Activated naive CD8-positive, alpha-beta T cell treated with anti-CD3 and anti-CD28 coated beads, Interleukin-2, amount 10 ng/mL, durations not matched to agents 7 days and 5 days (primary cell): Measurements from ENCODE around the gene USP7. TPM values are rescaled to one million over a fixed set of nuclear protein-coding genes. Genes with fewer than 3 reads are reported as not detected.
A peak's percentile ranks its signal among the peaks of the same experiment; 100 is the strongest.

Source experiments
- ATAC-seq: fragments of 150-1000 bp; cut with Tn5 transposase; one replicate; pipeline ENCODE4 v1.10.0; 2021; ENCODE audit warnings: low read depth, moderate library complexity
- POLR2A ChIA-PET: fragments of 350-600 bp; sonication (Branson Sonifier 250); formaldehyde crosslinking; loops from one replicate; lab custom pipeline; 2021; ENCODE audit warnings: antibody characterized with exemption; lab: Charles Lee
- DNase-seq: peaks from one replicate; pipeline ENCODE4 v3.0.0; 2021
- H3K27ac Mint-ChIP-seq: one replicate; pipeline ENCODE4 v1.8.0; 2022; ENCODE audit warnings: mild to moderate bottlenecking, mixed read lengths
- H3K27me3 Mint-ChIP-seq: one replicate; pipeline ENCODE4 v1.8.0; 2022; ENCODE audit warnings: mild to moderate bottlenecking, moderate library complexity, mixed read lengths
- H3K36me3 Mint-ChIP-seq: one replicate; pipeline ENCODE4 v1.8.0; 2021; ENCODE audit warnings: mild to moderate bottlenecking, mixed read lengths
- H3K4me1 Mint-ChIP-seq: one replicate; pipeline ENCODE4 v1.8.0; 2021; ENCODE audit warnings: mixed read lengths
- H3K4me3 Mint-ChIP-seq: one replicate; pipeline ENCODE4 v1.8.0; 2022; ENCODE audit warnings: mild to moderate bottlenecking, moderate library complexity, mixed read lengths
- H3K9me3 Mint-ChIP-seq: one replicate; pipeline ENCODE4 v1.8.0; 2021; ENCODE audit warnings: mixed read lengths
- total RNA-seq, 2 experiments: library from RNA; stranded (reverse); gene quantifications; one replicate each; pipeline ENCODE4 v1.2.3, GENCODE V29; 2021

Gene USP7
- total RNA-seq, 2 experiments from 2014 or later = 153 to 162 TPM

DNA sequence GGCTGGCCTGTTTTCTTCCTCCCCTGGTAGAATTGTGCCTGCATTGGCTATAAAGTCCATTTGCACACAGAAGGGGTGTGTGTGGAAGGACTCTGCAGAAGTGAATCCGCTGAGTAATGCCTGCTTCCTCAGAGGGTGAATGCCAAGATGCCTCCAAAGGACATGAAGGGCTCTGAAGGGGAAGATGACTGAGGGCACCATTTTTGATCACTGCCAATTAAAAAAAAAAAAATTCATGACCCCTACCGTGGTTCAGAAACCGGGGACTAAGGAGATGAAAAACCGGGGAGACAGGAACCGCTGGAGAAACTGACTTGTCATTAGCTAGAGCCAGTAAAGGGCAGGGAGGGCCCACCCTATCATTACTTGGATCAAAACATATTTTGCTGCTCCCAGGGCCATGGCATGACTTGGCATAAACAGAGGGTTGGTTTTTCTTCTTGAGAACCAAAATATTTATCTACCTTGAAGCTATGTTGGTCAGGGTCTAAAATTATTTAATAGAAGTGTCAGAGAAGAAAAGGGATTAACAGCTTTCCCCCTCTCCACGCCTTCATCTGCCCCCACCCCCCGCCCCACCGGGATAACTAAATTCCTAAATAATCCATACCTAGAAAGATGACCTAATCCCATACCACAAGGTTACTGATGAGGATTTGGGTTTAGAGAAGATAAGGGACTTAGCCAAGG is 3.6 kb upstream of the USP7 start:
- POLR2A ChIA-PET = no interaction called here
- H3K27ac Mint-ChIP-seq = no peak overlapping the region
- no peak overlapping the region for H3K4me3 Mint-ChIP-seq
- H3K27me3 Mint-ChIP-seq = peaks cover 13% of the 10 kb centered on the region
- H3K4me1 Mint-ChIP-seq = peaks cover 6% of the 10 kb centered on the region
- ATAC-seq (no peak), DNase-seq (no peak)
- no peaks in the 10 kb centered on the region for H3K9me3 Mint-ChIP-seq
- H3K36me3 Mint-ChIP-seq = peaks cover 2% of the 10 kb centered on the region

DNA sequence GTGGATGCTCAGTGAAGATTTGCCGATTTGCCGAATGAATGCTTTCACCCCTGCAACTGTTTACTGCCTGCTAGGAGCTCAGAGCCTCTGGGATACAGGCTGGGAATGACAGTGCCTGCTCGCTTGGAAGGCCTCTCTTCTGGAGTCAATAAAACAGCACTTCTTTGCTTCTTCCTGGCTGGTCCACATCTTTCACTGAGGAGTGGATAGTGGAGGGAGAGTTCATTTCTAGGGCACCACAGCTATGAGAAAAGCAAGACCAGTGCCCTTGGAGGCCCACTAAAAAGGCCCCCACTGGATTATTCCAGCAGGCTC is 3.1 kb upstream of the USP7 start:
- POLR2A ChIA-PET = no interaction called here

GRCh38 chr16:8964462-8964861 is 756 bp upstream of the USP7 start:
- peaks cover 11% of the 10 kb centered on the region for H3K36me3 Mint-ChIP-seq
- POLR2A ChIA-PET = interaction anchor here (0.7 to 1.5 kb wide), 2 partner anchors 115 to 126 kb away, joined by 3 to 21 read pairs; partner anchors contain the start of gene HAPSTR1
- H3K27ac Mint-ChIP-seq = peak overlapping the region; percentile 38
- peaks cover 11% of the 10 kb centered on the region for H3K27me3 Mint-ChIP-seq
- no peak for ATAC-seq
- H3K9me3 Mint-ChIP-seq = no peaks in the 10 kb centered on the region
- H3K4me1 Mint-ChIP-seq = peaks cover 34% of the 10 kb centered on the region
- no peak for DNase-seq
- H3K4me3 Mint-ChIP-seq = peak overlapping the region; percentile 70

More for the DNA sequence above, 3.1 kb upstream of the USP7 start:
- H3K27ac Mint-ChIP-seq = no peak overlapping the region
- H3K27me3 Mint-ChIP-seq = peaks cover 12% of the 10 kb centered on the region
- peaks cover 7% of the 10 kb centered on the region for H3K36me3 Mint-ChIP-seq
- DNase-seq (no peak), ATAC-seq (no peak)
- H3K9me3 Mint-ChIP-seq = no peaks in the 10 kb centered on the region
- H3K4me1 Mint-ChIP-seq = peaks cover 11% of the 10 kb centered on the region
- no peak overlapping the region for H3K4me3 Mint-ChIP-seq

DNA sequence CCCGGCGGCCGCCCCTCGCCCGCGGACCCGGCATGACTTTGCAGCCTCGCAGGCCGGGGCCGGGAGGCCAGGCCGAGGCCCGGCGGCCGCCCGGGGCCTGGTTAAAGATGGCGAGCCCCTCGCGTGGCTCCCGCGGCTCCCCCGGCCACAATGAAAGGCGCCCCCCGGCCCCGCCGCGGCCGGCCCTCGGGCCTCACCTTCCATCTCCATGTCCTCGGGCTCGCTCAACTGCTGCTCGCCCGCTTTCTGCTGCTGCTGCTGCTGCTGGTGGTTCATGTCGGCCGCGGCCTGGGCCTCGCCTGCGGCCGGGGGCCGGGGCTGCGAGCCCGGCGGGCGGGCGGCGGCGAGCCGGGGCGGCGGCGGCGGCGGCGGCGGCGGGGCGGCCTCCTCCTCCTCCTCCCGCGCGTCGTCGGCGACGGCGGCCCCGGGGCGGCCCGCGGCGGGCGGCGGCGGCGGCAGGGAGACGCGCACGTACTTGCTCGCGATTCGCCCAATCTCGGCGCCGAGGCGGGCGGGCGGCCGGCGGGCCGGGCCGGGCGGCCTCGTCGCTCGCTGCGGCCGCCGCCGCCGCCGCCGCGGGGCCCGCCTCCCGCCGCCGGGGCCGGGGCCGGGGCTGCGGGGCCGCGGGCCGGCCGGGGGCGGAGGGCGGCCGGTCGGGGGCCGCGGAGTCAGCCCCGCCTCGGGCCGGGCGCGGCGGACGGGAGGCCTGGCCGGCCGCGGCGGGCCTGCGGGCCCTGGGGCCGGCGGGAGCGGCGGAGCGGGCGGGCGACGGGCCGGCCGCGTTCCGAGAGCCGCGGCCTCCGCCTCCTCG is 491 bp downstream of the USP7 start:
- peak; percentile 54 for DNase-seq
- Mint-ChIP-seq H3K36me3 (peaks cover 11% of the 10 kb centered on the region), H3K4me1 (peaks cover 46% of the 10 kb centered on the region), H3K4me3 (peak overlapping the region; percentile 58), H3K27ac (peak overlapping the region; percentile 57), H3K27me3 (peaks cover 11% of the 10 kb centered on the region), H3K9me3 (no peaks in the 10 kb centered on the region)
- POLR2A ChIA-PET = interaction anchor here (1.1 to 1.5 kb wide), 2 partner anchors 26 to 128 kb away, joined by 3 to 21 read pairs; partner anchors contain the start of gene HAPSTR1
- ATAC-seq = no peak

DNA sequence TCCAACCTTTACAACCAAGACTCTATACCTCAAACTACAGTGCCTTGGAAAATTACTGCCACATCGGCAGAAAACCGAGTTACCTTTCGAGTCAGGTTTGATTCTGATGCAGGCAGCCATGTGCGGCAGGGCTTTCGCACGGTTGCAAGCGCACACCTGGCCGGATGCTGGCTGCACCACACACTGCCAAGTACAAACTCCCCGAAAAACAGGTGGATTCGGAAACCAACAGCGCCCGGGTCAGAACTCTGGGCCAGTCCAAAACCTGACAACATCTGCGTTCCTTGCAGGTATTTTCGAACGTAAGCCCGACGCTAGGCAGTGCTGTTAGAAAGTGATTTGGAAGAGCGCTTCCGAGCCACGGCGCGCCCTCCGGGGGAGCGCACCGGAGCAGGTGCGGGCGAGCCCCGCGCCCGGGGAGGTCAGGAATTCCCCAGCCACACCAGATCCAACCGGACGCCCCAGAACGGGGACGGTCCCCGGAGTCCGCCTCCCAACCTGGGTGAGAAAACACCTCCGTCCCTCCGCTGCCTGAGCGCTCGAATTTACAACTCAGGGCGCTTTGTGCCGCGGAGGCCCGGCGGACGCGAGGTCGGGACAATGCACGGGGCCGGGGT is 1.2 kb downstream of the USP7 start:
- H3K27me3 Mint-ChIP-seq = peaks cover 8% of the 10 kb centered on the region
- H3K4me1 Mint-ChIP-seq = peaks cover 51% of the 10 kb centered on the region
- POLR2A ChIA-PET = interaction anchor here (0.9 to 1.3 kb wide), 2 partner anchors 14 to 39 kb away, joined by 3 to 5 read pairs; no protein-coding TSS in a partner anchor
- H3K9me3 Mint-ChIP-seq = no peaks in the 10 kb centered on the region
- peak; percentile 64 for DNase-seq
- ATAC-seq = peak; percentile 20
- H3K36me3 Mint-ChIP-seq = peaks cover 11% of the 10 kb centered on the region
- peak overlapping the region; percentile 93 for H3K27ac Mint-ChIP-seq
- peak overlapping the region; percentile 93 for H3K4me3 Mint-ChIP-seq

GRCh38 chr16:8961811-8962390 is 1.8 kb downstream of the USP7 start:
- H3K4me1 Mint-ChIP-seq = peaks cover 57% of the 10 kb centered on the region
- POLR2A ChIA-PET = interaction anchor here (0.9 to 1.3 kb wide), 2 partner anchors 13 to 40 kb away, joined by 3 to 5 read pairs; no protein-coding TSS in a partner anchor
- no peak for DNase-seq
- peaks cover 7% of the 10 kb centered on the region for H3K27me3 Mint-ChIP-seq
- H3K27ac Mint-ChIP-seq = peak overlapping the region; percentile 93
- no peaks in the 10 kb centered on the region for H3K9me3 Mint-ChIP-seq
- no peak for ATAC-seq
- H3K4me3 Mint-ChIP-seq = peak overlapping the region; percentile 93
- peaks cover 11% of the 10 kb centered on the region for H3K36me3 Mint-ChIP-seq

DNA sequence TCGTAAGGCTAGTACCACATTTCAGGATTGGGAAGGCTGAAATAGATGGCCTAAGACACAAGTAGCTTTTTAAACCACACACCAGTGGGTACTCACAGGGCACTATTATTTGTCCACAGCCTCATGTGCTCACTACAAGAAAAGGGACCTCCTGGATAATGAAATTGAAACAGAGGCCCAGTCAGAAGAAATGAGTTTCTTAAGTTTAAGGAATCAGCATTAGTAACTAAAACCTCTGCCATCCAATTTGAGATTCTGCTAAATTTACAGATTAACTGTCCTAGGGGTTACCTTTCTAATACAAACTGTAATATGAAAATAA is 3.0 kb downstream of the USP7 start:
- DNase-seq (no peak), ATAC-seq (no peak)
- peaks cover 63% of the 10 kb centered on the region for H3K4me1 Mint-ChIP-seq
- no peaks in the 10 kb centered on the region for H3K9me3 Mint-ChIP-seq
- no peaks in the 10 kb centered on the region for H3K27me3 Mint-ChIP-seq
- POLR2A ChIA-PET = interaction anchor here (1.2 kb wide), 1 partner anchor 89 kb away, joined by 3 read pairs; no protein-coding TSS in a partner anchor
- H3K4me3 Mint-ChIP-seq = peak overlapping the region; percentile 93
- H3K27ac Mint-ChIP-seq = peak overlapping the region; percentile 83
- peaks cover 11% of the 10 kb centered on the region for H3K36me3 Mint-ChIP-seq

GRCh38 chr16:8959921-8960787 is 3.6 kb downstream of the USP7 start:
- H3K9me3 Mint-ChIP-seq = no peaks in the 10 kb centered on the region
- DNase-seq (no peak), ATAC-seq (peak; percentile 16)
- peak overlapping the region; percentile 93 for H3K4me3 Mint-ChIP-seq
- no peaks in the 10 kb centered on the region for H3K27me3 Mint-ChIP-seq
- POLR2A ChIA-PET = interaction anchor here (0.9 to 1.2 kb wide), 2 partner anchors 89 to 132 kb away, joined by 3 read pairs; no protein-coding TSS in a partner anchor
- H3K36me3 Mint-ChIP-seq = peaks cover 11% of the 10 kb centered on the region
- peak overlapping the region; percentile 83 for H3K27ac Mint-ChIP-seq
- peaks cover 64% of the 10 kb centered on the region for H3K4me1 Mint-ChIP-seq

DNA sequence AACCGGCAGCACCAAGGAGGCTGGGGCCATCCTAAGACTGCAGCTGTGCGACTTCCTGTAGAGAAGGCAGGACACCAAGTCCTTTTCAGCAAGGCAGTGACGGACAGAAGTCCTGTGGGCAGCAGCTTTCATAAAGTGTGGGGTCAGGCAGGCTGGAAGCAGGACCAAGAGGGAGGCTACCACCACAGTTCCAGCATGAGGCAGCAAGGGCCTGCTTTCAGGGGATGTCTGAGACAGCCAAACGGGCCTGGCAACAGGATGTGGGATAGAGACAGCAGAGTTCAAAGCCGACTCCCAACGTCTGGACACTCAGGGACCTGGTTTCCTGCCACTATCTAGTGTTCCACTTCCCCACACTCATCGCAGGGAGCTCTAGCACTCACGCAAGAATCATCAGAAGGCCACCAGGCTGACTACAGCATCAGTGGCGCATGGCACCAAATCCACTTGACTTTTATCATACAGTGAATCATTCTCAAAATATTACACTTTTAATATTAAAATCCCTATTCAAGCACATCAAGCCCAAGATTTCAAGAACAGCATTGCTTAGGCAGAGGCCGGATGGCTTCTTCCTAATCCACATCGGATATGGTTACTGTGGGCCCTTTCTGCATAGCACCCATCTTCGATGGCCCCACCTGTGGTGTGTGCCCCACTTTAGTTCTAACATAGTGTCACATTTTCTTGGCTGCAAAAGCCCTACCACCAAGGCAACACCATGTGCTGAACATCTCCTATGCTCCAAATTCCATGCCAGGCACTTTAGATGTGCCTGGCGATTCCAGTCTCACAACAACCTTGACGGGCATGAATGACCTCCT is 5.2 kb downstream of the USP7 start:
- Mint-ChIP-seq H3K4me1 (peaks cover 65% of the 10 kb centered on the region), H3K27me3 (no peaks in the 10 kb centered on the region), H3K9me3 (no peaks in the 10 kb centered on the region), H3K36me3 (peaks cover 11% of the 10 kb centered on the region), H3K27ac (peak overlapping the region; percentile 87), H3K4me3 (peak overlapping the region; percentile 93)
- DNase-seq = peak; percentile 44
- peak; percentile 21 for ATAC-seq
- POLR2A ChIA-PET = no interaction called here

DNA sequence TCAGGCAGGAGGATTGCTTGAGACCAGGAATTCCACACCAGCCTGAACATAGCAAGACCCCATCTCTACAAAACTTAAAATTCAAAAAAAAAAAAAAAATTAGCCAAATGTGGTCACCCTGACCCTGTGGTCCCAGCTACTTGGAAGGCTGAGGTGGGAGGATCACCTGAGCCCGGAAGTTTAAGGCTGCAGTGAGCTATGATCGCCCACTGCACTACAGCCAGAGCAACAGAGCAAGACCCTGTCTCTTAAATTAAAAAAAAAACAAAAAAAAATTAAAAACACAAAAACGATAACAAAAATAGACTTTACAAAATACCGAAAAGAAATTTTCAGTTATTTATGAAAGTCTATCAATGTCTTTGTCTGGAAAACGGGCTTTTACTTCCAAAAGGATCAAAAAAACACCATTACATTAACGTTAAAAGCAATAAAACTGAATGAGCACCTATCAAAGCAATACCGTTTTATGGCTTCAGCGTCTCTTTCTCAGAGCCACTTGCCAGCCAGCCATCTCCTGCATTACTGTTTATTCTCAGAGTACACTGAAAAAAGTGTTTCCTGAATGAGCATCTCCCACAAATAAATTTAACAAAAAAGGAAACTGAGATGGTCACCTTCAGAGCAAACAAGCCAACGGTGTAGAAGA is 6.1 kb downstream of the USP7 start:
- DNase-seq (no peak), ATAC-seq (no peak)
- peak overlapping the region; percentile 87 for H3K27ac Mint-ChIP-seq
- no peaks in the 10 kb centered on the region for H3K27me3 Mint-ChIP-seq
- no peaks in the 10 kb centered on the region for H3K9me3 Mint-ChIP-seq
- H3K4me3 Mint-ChIP-seq = peak overlapping the region; percentile 93
- POLR2A ChIA-PET = no interaction called here
- H3K4me1 Mint-ChIP-seq = peaks cover 70% of the 10 kb centered on the region
- peaks cover 14% of the 10 kb centered on the region for H3K36me3 Mint-ChIP-seq

- DNase-seq = no peak
- H3K9me3 Mint-ChIP-seq = no peaks in the 10 kb centered on the region
- H3K27me3 Mint-ChIP-seq = no peaks in the 10 kb centered on the region
- peaks cover 9% of the 10 kb centered on the region for H3K36me3 Mint-ChIP-seq
- ATAC-seq = no peak
- POLR2A ChIA-PET = no interaction called here
- H3K27ac Mint-ChIP-seq = no peak overlapping the region
- H3K4me1 Mint-ChIP-seq = peaks cover 71% of the 10 kb centered on the region
- H3K4me3 Mint-ChIP-seq = no peak overlapping the region
Observed at GRCh38 chr16:8957063-8957397, 6.7 kb downstream of the USP7 start.
